ENCODE results near the gene TAF5L. TPM values are rescaled to one million over a fixed set of nuclear protein-coding genes. Genes with fewer than 3 reads are reported as not detected.

TAF5L gene
- total and polyA plus RNA-seq, 2 of the 8 experiments (the other 6 are each of a cell fraction or from before 2014, with no cell fraction given): 17.7 to 23.3 TPM

Small RNA genes within 50 kb of the gene (small RNA-seq; reads per million reads assigned to genes)
- gene HMGN2P19 (ENCODE audit: insufficient read depth) (not detected), gene RNA5SP78 (ENCODE audit: insufficient read depth) (not detected)

Other genes with a start within 250 kb of the TAF5L start
- 56.2 and 58.2 TPM in 2 replicates for gene ACTA1, start 192.0 kb downstream of the TAF5L start, total RNA-seq (2021; fragmentation: NEBNext Ultra II Directional; extraction: Animal tissue kit (Norgen Biotek cat#: 25700))
- 23.5 and 49.6 TPM in 2 replicates for gene ACTA1, start 192.0 kb downstream of the TAF5L start, polyA plus RNA-seq (2011; rRNA removed)
- gene NUP133, start 117.8 kb downstream of the TAF5L start, total RNA-seq (2021; fragmentation: NEBNext Ultra II Directional; extraction: Animal tissue kit (Norgen Biotek cat#: 25700)): 67.6 and 72.1 TPM in 2 replicates
- 20.6 and 21.2 TPM in 2 replicates for gene NUP133, start 117.8 kb downstream of the TAF5L start, polyA plus RNA-seq (2011; rRNA removed)
- 8.1 and 11.9 TPM in 2 replicates for gene ABCB10, start 67.4 kb downstream of the TAF5L start, total RNA-seq (2021; fragmentation: NEBNext Ultra II Directional; extraction: Animal tissue kit (Norgen Biotek cat#: 25700))
- gene ABCB10, start 67.4 kb downstream of the TAF5L start, polyA plus RNA-seq (2011; rRNA removed): 2.6 and 3.6 TPM in 2 replicates
- gene URB2, start 125 bp upstream of the TAF5L start, total RNA-seq (2021; fragmentation: NEBNext Ultra II Directional; extraction: Animal tissue kit (Norgen Biotek cat#: 25700)): 33.0 and 33.5 TPM in 2 replicates
- 13.7 and 14.5 TPM in 2 replicates for gene URB2, start 125 bp upstream of the TAF5L start, polyA plus RNA-seq (2011; rRNA removed)